ENCODE measurements around the gene VWA8. TPM values are rescaled to one million over a fixed set of nuclear protein-coding genes. Genes with fewer than 3 reads are reported as not detected.

Gene VWA8
- total and polyA plus RNA-seq, 9 donors = 4.5 to 25.1 (median 21.0) TPM

GRCh38 chr13:41985788-41986508 is 25.0 kb upstream of the VWA8 start:
- intact Hi-C loops (cut with DNase I) = no loop called here
- no peak overlapping the region for H3K4me3 ChIP-seq

GRCh38 chr13:41981951-41982715 is 21.2 kb upstream of the VWA8 start:
- H3K4me3 ChIP-seq = no peak overlapping the region
- WGBS, 3 donors = 76 to 86% (median 83%) methylated on average over 4 of the region's 4 CpGs
- intact Hi-C loops (cut with DNase I) = no loop called here

More at GRCh38 chr13:41985788-41986508, 25.0 kb upstream of the VWA8 start:
- Histone ChIP-seq H3K27me3 (no peaks in the 10 kb centered on the region), H3K27ac (no peak overlapping the region), H3K9me3 (no peaks in the 10 kb centered on the region), H3K36me3 (no peaks in the 10 kb centered on the region), H3K4me1 (ENCODE audit: insufficient read depth) (no peaks in the 10 kb centered on the region)
- WGBS, 3 donors = 90 to 93% (median 91%) methylated on average over 2 of the region's 2 CpGs
- TF ChIP-seq POLR2A (IDR thresholded peaks at IDR 0.05) (no peak), EP300 (IDR thresholded peaks at IDR 0.05) (no peak)
- DNase-seq = no peak

GRCh38 chr13:41978007-41978406 is 17.1 kb upstream of the VWA8 start:
- DNase-seq = no peak
- no peak overlapping the region for H3K27ac ChIP-seq
- no peaks in the 10 kb centered on the region for H3K4me1 ChIP-seq (ENCODE audit: insufficient read depth)
- H3K9me3 ChIP-seq = no peaks in the 10 kb centered on the region
- TF ChIP-seq POLR2A (IDR thresholded peaks at IDR 0.05) (no peak), CTCF (IDR thresholded peaks at IDR 0.05) (no peak), EP300 (IDR thresholded peaks at IDR 0.05) (no peak)
- no peak overlapping the region for H3K4me3 ChIP-seq
- H3K27me3 ChIP-seq = no peaks in the 10 kb centered on the region
- H3K36me3 ChIP-seq = no peaks in the 10 kb centered on the region
- intact Hi-C loops (cut with DNase I) = no loop called here
- WGBS, 3 donors = 75 to 82% (median 82%) methylated on average over 1 of the region's 1 CpG

More at GRCh38 chr13:41981951-41982715, 21.2 kb upstream of the VWA8 start:
- TF ChIP-seq EP300 (IDR thresholded peaks at IDR 0.05) (no peak), CTCF (IDR thresholded peaks at IDR 0.05) (no peak), POLR2A (IDR thresholded peaks at IDR 0.05) (no peak)
- Histone ChIP-seq H3K27me3 (no peaks in the 10 kb centered on the region), H3K4me1 (ENCODE audit: insufficient read depth) (no peaks in the 10 kb centered on the region), H3K27ac (no peak overlapping the region), H3K9me3 (no peaks in the 10 kb centered on the region), H3K36me3 (no peaks in the 10 kb centered on the region)
- DNase-seq = no peak

GRCh38 chr13:41976476-41976875 is 15.6 kb upstream of the VWA8 start:
- Histone ChIP-seq H3K27ac (no peak overlapping the region), H3K9me3 (no peaks in the 10 kb centered on the region), H3K27me3 (no peaks in the 10 kb centered on the region), H3K4me3 (no peak overlapping the region), H3K4me1 (ENCODE audit: insufficient read depth) (no peaks in the 10 kb centered on the region), H3K36me3 (no peaks in the 10 kb centered on the region)
- 35 to 43% (median 42%) methylated on average over 3 of the region's 3 CpGs for WGBS, 3 donors
- intact Hi-C loops (cut with DNase I) = no loop called here
- no peak for DNase-seq
- TF ChIP-seq EP300 (IDR thresholded peaks at IDR 0.05) (no peak), POLR2A (IDR thresholded peaks at IDR 0.05) (no peak), CTCF (IDR thresholded peaks at IDR 0.05) (no peak)
